ENCODE data around the gene OVCH2. TPM values are rescaled to one million over a fixed set of nuclear protein-coding genes. Genes with fewer than 3 reads are reported as not detected.

Gene OVCH2
- total RNA-seq, 1 donor from 2014 or later, result not detected

DNA sequence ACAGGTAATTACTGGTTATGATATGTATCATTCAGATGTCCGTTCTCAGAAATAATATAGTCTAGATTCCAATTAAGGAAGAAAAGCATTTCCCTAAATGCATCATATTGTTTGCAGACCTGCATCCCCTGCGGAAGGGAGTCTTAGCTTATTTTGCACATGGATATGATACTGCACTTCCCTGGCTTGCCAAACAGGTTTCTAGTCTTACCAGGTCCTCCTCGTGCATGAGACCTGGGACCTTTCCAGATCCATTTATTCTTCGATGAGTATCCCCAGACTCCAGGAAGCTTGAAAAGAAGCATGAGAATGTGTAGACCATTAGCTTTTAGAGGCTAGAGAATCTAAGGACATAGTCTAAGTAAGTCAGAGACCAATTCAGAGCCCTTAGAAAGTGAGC is 63.5 kb downstream of the OVCH2 start:
- Mint-ChIP-seq H3K36me3 (ENCODE audit: unreplicated experiment) (peaks cover 82% of the 10 kb centered on the region), H3K27me3 (ENCODE audit: unreplicated experiment) (no peaks in the 10 kb centered on the region), H3K4me1 (ENCODE audit: unreplicated experiment) (no peaks in the 10 kb centered on the region), H3K4me3 (ENCODE audit: unreplicated experiment) (no peak overlapping the region), H3K27ac (ENCODE audit: unreplicated experiment) (no peak overlapping the region), H3K9me3 (ENCODE audit: unreplicated experiment) (no peaks in the 10 kb centered on the region)
- TF ChIP-seq, protein P1, sequence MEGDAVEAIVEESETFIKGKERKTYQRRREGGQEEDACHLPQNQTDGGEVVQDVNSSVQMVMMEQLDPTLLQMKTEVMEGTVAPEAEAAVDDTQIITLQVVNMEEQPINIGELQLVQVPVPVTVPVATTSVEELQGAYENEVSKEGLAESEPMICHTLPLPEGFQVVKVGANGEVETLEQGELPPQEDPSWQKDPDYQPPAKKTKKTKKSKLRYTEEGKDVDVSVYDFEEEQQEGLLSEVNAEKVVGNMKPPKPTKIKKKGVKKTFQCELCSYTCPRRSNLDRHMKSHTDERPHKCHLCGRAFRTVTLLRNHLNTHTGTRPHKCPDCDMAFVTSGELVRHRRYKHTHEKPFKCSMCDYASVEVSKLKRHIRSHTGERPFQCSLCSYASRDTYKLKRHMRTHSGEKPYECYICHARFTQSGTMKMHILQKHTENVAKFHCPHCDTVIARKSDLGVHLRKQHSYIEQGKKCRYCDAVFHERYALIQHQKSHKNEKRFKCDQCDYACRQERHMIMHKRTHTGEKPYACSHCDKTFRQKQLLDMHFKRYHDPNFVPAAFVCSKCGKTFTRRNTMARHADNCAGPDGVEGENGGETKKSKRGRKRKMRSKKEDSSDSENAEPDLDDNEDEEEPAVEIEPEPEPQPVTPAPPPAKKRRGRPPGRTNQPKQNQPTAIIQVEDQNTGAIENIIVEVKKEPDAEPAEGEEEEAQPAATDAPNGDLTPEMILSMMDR (IDR thresholded peaks at IDR 0.05), result no peak
- no peak for DNase-seq (ENCODE audit: extremely low spot score, unreplicated experiment)

DNA sequence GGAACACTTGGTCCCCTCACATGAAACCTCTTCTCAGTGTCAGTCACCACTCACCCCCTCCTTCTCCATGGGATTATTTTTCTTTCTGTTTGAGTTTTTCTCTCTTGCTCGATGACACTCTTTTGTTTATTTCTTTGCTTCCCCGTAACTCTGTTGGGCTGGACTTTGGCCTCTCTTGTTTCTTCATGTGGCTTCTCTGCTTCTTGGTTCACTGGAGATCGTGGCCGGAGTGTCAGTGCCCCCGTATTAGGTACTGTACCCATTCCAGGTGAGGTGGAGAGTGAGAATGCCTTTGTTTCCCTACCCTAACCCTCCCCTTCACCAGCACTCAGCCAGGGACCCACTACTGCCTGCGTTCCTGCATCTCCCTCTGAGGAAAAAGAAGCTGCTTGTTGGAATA is 65.5 kb downstream of the OVCH2 start:
- Mint-ChIP-seq H3K27ac (ENCODE audit: unreplicated experiment) (no peak overlapping the region), H3K9me3 (ENCODE audit: unreplicated experiment) (no peaks in the 10 kb centered on the region), H3K4me1 (ENCODE audit: unreplicated experiment) (peaks cover 2% of the 10 kb centered on the region), H3K36me3 (ENCODE audit: unreplicated experiment) (peaks cover 86% of the 10 kb centered on the region), H3K4me3 (ENCODE audit: unreplicated experiment) (no peak overlapping the region), H3K27me3 (ENCODE audit: unreplicated experiment) (no peaks in the 10 kb centered on the region)
- TF ChIP-seq, protein P1 (IDR thresholded peaks at IDR 0.05), result no peak
- no peak for DNase-seq (ENCODE audit: extremely low spot score, unreplicated experiment)

DNA sequence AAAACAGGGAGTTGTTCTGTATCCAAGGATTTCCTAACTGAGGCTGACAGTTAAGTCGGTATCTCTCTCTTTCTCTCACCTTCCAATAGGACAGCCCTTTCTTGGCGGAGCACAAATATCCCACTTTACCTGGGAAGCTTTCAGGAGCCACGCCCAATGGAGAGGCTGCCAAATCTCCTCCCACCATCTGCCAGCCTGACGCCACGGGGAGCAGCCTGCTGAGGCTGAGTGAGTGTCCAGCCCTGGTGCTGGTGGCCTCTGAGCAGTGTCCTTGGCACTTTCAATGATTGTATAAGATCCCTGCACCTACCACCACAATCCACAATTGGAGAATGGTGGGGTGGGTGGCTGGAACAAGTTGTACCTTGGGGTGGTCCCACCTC is 66.6 kb downstream of the OVCH2 start:
- Mint-ChIP-seq H3K4me3 (ENCODE audit: unreplicated experiment) (no peak overlapping the region), H3K4me1 (ENCODE audit: unreplicated experiment) (peaks cover 2% of the 10 kb centered on the region), H3K27ac (ENCODE audit: unreplicated experiment) (no peak overlapping the region), H3K9me3 (ENCODE audit: unreplicated experiment) (no peaks in the 10 kb centered on the region), H3K36me3 (ENCODE audit: unreplicated experiment) (peaks cover 87% of the 10 kb centered on the region), H3K27me3 (ENCODE audit: unreplicated experiment) (no peaks in the 10 kb centered on the region)
- TF ChIP-seq, protein P1 (IDR thresholded peaks at IDR 0.05), result no peak
- no peak for DNase-seq (ENCODE audit: extremely low spot score, unreplicated experiment)

Other genes starting within 250 kb of the OVCH2 start
- 59.7 and 66.6 TPM in 2 replicates for gene OLFML1, start 221.0 kb downstream of the OVCH2 start, total RNA-seq
- gene PPFIBP2, start 192.5 kb downstream of the OVCH2 start, total RNA-seq, result 72.6 and 74.1 TPM in 2 replicates
- gene CYB5R2, start 33.0 kb downstream of the OVCH2 start, total RNA-seq, result 5.7 and 7.9 TPM in 2 replicates
- not detected in 2 replicates for gene OR5P2, start 90.5 kb upstream of the OVCH2 start, total RNA-seq
- not detected in 2 replicates for gene OR5P3, start 124.4 kb upstream of the OVCH2 start, total RNA-seq
- not detected in 2 replicates for gene OR10A6, start 224.8 kb upstream of the OVCH2 start, total RNA-seq
- not detected in 2 replicates for gene OR10A3, start 235.2 kb upstream of the OVCH2 start, total RNA-seq